Loucy (cell line): ENCODE measurements around the gene CDC42EP2.

Source experiments
- H2AFZ ChIP-seq: fragments of 200-600 bp; sonication (generic); 2 replicates; pipeline ENCODE4 v1.6.0; 2016; ENCODE audit warnings: antibody characterized with exemption, mild to moderate bottlenecking, low read length, moderate library complexity
- H3F3A ChIP-seq: fragments of 200-600 bp; 2 replicates; pipeline ENCODE4 v1.6.0; 2016; ENCODE audit warnings: antibody characterized with exemption, low read depth, mild to moderate bottlenecking
- H3K27me3 ChIP-seq: fragments of 200-600 bp; sonication (generic); 2 replicates; pipeline ENCODE4 v1.6.1; 2014; ENCODE audit warnings: low read length, mild to moderate bottlenecking; ENCODE audit not compliant: insufficient read depth, poor library complexity, severe bottlenecking
- H3K36me3 ChIP-seq: fragments of 200-600 bp; sonication (generic); 2 replicates; pipeline ENCODE4 v1.6.1; 2016; ENCODE audit warnings: low read length; ENCODE audit not compliant: insufficient read depth
- H3K4me1 ChIP-seq: fragments of 200-600 bp; sonication (generic); 2 replicates; pipeline ENCODE4 v1.5.1; 2014; ENCODE audit warnings: low read length, mild to moderate bottlenecking; ENCODE audit not compliant: insufficient read depth, poor library complexity, severe bottlenecking
- H3K4me2 ChIP-seq: fragments of 200-600 bp; sonication (generic); 2 replicates; pipeline ENCODE4 v1.6.0; 2014; ENCODE audit warnings: antibody characterized with exemption, low read length, low read depth, mild to moderate bottlenecking; ENCODE audit not compliant: poor library complexity, severe bottlenecking
- H3K4me3 ChIP-seq: fragments of 200-600 bp; sonication (generic); 2 replicates; pipeline ENCODE4 v1.5.1; 2014; ENCODE audit warnings: low read length, mild to moderate bottlenecking, mixed read lengths; ENCODE audit not compliant: poor library complexity, severe bottlenecking
- H3K79me2 ChIP-seq: fragments of 200-600 bp; sonication (generic); 2 replicates; pipeline ENCODE4 v1.6.1; 2014; ENCODE audit warnings: low read length; ENCODE audit not compliant: insufficient read depth
- H3K9ac ChIP-seq: fragments of 200-600 bp; sonication (generic); 2 replicates; pipeline ENCODE4 v1.6.0; 2014; ENCODE audit warnings: mild to moderate bottlenecking, low read depth, low read length, moderate library complexity; ENCODE audit not compliant: poor library complexity, severe bottlenecking
- H3K9me2 ChIP-seq: fragments of 200-600 bp; sonication (generic); replicated peaks from 2 replicates; pipeline ENCODE4 v1.6.1; 2016; ENCODE audit warnings: low read depth, low read length, mixed read lengths
- H3K9me3 ChIP-seq: fragments of 200-600 bp; sonication (generic); 2 replicates; pipeline ENCODE4 v1.6.1; 2014; ENCODE audit warnings: mild to moderate bottlenecking, antibody characterized with exemption, low read length, low read depth; ENCODE audit not compliant: insufficient read depth
- H4K20me1 ChIP-seq: fragments of 200-600 bp; sonication (generic); 2 replicates; pipeline ENCODE4 v1.6.0; 2014; ENCODE audit warnings: antibody characterized with exemption, low read length, mild to moderate bottlenecking; ENCODE audit not compliant: insufficient read depth, poor library complexity, severe bottlenecking
- CTCF ChIP-seq: fragments of 200-600 bp; sonication (generic); conservative IDR thresholded peaks from 2 replicates; pipeline ENCODE4 v1.5.1; 2014; ENCODE audit warnings: mild to moderate bottlenecking, antibody characterized with exemption, low read length
- EZH2phosphoT487 ChIP-seq: fragments of 200-600 bp; IDR thresholded peaks from 2 replicates; pipeline ENCODE4 v1.6.1; 2018; ENCODE audit warnings: antibody characterized with exemption, mild to moderate bottlenecking, moderate library complexity, borderline replicate concordance

Gene CDC42EP2

GRCh38 chr11:65297026-65297672, 17.5 kb upstream of the CDC42EP2 start:
- Histone ChIP-seq H3K9ac (no peak overlapping the region), H3K4me1 (no peaks in the 10 kb centered on the region), H3K9me2 (no peaks in the 10 kb centered on the region), H3K4me2 (no peak overlapping the region), H3K9me3 (no peaks in the 10 kb centered on the region), H3K79me2 (no peaks in the 10 kb centered on the region), H3K27me3 (no peaks in the 10 kb centered on the region), H3K36me3 (peaks cover 63% of the 10 kb centered on the region; the same call in 1 of the 2 replicates), H2AFZ (no peak overlapping the region), H3K4me3 (no peak overlapping the region), H3F3A (no peaks in the 10 kb centered on the region), H4K20me1 (no peaks in the 10 kb centered on the region)
- TF ChIP-seq EZH2phosphoT487, result no peak
- TF ChIP-seq CTCF, result no peak

DNA sequence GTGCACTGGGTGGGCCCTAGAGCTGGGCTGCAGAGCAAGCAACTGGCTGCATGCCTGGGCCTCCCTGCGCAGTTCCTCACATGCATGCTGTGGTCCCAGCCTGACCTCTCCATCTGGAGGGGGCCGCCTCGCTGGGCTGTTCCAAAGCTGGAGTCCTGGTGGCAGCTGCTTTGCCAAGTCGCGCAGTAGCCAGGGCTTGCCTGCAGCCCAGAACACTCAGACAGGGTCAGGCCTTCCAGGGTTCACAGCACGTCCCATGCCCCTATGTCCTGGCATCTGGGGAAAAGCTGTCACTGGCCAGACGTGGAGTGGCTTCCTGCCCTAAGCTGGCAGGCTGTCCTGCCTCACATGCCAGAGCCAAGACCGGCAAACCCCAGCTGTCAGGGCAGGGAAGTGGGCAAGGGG, 16.5 kb upstream of the CDC42EP2 start:
- Histone ChIP-seq H3K27me3 (no peaks in the 10 kb centered on the region), H2AFZ (no peak overlapping the region), H3K4me2 (no peak overlapping the region), H3K4me3 (no peak overlapping the region), H3K79me2 (no peaks in the 10 kb centered on the region), H3K9ac (no peak overlapping the region), H3F3A (no peaks in the 10 kb centered on the region), H3K4me1 (no peaks in the 10 kb centered on the region), H3K36me3 (peaks cover 54% of the 10 kb centered on the region; the same call in 1 of the 2 replicates), H4K20me1 (no peaks in the 10 kb centered on the region), H3K9me2 (no peaks in the 10 kb centered on the region), H3K9me3 (no peaks in the 10 kb centered on the region)
- no peak for TF ChIP-seq CTCF

DNA sequence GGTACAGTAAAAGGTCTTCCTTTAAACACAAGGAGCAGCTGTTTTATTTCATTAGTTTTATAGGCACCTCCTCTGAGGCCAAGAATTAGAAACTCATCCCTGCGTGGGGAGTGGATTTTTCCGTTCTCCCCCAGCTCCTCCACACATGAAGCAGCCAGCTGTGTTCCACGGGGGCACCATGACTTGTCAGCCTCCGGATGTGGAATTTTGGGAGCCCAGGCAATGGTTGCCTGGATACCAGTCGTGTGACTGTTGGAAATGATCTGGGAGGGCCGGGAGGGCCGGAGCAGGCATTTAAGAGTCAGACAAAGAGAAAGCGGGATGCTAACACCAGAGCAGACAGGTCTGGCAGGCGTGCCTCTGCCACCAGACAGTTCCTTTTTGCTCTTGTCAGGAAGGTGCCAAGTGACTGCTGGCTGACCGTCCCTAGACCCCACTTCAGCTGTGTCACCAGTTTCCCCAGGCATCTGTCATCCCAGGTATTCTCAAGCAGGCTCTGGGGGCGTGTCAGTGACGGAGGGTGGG, 15.9 kb upstream of the CDC42EP2 start:
- no peaks in the 10 kb centered on the region for H3K27me3 ChIP-seq
- H3F3A ChIP-seq, result no peaks in the 10 kb centered on the region
- H3K9ac ChIP-seq, result no peak overlapping the region
- no peaks in the 10 kb centered on the region for H3K9me3 ChIP-seq
- no peak for TF ChIP-seq CTCF
- no peak for TF ChIP-seq EZH2phosphoT487
- no peak overlapping the region for H2AFZ ChIP-seq
- H3K4me3 ChIP-seq, result no peak overlapping the region
- H3K36me3 ChIP-seq, result peaks cover 52% of the 10 kb centered on the region; the same call in 1 of the 2 replicates
- no peaks in the 10 kb centered on the region for H3K9me2 ChIP-seq
- H3K79me2 ChIP-seq, result no peaks in the 10 kb centered on the region
- no peaks in the 10 kb centered on the region for H4K20me1 ChIP-seq
- no peaks in the 10 kb centered on the region for H3K4me1 ChIP-seq
- no peak overlapping the region for H3K4me2 ChIP-seq
